GM12864 (cell line): ENCODE results near the gene ITGB1.
"Not testable (repeated sequence)": the region's sequence is repeated elsewhere in the genome, so short reads cannot be mapped to it uniquely, and the experiment has no call there.

Experiments
- DNase-seq: peaks from one replicate; pipeline ENCODE4 v3.0.0-alpha.2; 2011; ENCODE audit warnings: low read depth
- H3K4me3 ChIP-seq: 2 replicates; pipeline ENCODE4 v1.5.1; 2011; ENCODE audit warnings: mild to moderate bottlenecking, low read depth, low read length, control low read depth
- TF ChIP-seq, protein P1 (sequence below): IDR thresholded peaks from 2 replicates; pipeline ENCODE4 v1.5.1; 2011; ENCODE audit warnings: low read depth, mild to moderate bottlenecking, moderate library complexity, low read length, control low read depth, inconsistent platforms; ENCODE audit errors: missing control alignments

The ITGB1 gene

GRCh38 chr10:32930036-32930435 is 28.0 kb downstream of the ITGB1 start:
- TF ChIP-seq, protein P1, sequence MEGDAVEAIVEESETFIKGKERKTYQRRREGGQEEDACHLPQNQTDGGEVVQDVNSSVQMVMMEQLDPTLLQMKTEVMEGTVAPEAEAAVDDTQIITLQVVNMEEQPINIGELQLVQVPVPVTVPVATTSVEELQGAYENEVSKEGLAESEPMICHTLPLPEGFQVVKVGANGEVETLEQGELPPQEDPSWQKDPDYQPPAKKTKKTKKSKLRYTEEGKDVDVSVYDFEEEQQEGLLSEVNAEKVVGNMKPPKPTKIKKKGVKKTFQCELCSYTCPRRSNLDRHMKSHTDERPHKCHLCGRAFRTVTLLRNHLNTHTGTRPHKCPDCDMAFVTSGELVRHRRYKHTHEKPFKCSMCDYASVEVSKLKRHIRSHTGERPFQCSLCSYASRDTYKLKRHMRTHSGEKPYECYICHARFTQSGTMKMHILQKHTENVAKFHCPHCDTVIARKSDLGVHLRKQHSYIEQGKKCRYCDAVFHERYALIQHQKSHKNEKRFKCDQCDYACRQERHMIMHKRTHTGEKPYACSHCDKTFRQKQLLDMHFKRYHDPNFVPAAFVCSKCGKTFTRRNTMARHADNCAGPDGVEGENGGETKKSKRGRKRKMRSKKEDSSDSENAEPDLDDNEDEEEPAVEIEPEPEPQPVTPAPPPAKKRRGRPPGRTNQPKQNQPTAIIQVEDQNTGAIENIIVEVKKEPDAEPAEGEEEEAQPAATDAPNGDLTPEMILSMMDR: no peak
- no peak for DNase-seq
- no peak overlapping the region for H3K4me3 ChIP-seq

DNA sequence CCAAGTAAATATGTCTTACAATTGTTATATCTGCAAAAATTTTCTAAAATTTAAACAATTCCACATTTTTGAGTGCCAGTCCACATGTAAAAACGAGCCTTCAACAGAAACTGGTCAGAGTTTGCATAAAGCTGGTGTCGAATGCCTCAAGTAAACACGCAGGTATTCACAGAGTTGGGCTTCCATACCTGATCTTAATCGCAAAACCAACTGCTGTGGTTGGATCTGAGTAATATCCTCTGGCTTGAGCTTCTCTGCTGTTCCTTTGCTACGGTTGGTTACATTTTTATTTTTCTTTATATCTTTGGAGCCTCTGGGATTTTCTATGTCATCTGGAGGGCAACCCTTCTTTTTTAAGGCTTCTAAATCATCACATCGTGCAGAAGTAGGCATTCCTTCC is 28.4 kb downstream of the ITGB1 start:
- no peak for DNase-seq
- no peak overlapping the region for H3K4me3 ChIP-seq
- TF ChIP-seq, protein P1: no peak

DNA sequence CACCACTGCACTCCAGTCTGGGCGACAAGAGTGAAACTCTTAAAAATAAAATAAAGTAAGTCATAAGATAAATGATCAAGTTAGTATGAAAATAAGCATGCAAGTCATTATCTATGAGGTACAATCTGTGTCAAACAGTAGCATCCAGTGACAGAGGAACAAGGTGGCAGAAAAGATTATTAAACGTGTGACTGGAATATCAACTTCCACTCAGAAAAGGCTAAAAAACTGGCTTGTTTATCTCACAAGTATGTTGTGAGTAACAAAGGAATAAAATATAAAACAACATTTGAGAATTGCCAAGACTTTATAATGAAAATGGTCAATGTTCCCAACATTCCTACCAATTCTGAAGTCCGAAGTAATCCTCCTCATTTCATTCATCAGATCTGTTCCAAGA is 30.3 kb downstream of the ITGB1 start:
- DNase-seq: no peak
- TF ChIP-seq, protein P1: no peak
- H3K4me3 ChIP-seq: no peak overlapping the region

DNA sequence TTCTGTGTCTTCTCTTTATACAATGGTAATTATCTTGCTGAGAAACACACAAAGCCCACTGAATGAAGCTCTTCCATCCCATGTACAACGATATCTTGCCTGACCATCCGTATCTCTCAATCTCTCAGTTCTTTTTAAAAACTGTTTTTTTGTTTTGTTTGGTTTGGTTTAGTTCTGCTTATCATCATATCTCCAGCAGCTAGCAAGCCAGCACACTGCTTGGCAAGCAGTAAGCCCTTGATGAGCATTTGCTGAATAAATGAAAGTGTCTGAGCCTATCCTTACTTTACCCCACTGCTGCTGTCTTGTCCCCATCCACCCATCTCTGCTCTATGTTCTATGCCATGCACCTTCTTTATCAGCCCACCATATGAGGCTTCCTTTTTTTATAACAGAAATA is 34.2 kb downstream of the ITGB1 start:
- TF ChIP-seq, protein P1: no peak
- H3K4me3 ChIP-seq: no peak overlapping the region
- DNase-seq: no peak

DNA sequence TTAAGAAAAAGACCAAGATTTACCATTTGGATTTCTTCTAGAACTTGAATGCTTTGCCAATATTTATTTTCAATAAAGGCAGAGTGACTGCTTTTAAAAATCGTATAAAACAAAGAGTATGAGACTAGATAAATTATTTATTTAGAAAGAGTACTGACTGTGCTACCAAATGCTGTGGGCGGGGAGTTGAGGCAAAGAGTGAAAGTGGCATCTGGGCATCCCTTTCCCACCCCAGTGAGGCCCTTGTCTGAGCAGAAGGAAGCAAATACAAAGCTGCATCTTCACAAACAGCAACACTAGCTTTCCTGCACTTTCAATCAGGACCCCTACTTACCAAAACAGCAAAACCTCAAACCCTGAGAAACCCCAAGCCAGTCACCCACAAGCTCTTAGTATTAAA is 34.9 kb downstream of the ITGB1 start:
- H3K4me3 ChIP-seq: no peak overlapping the region
- TF ChIP-seq, protein P1: no peak
- no peak for DNase-seq

DNA sequence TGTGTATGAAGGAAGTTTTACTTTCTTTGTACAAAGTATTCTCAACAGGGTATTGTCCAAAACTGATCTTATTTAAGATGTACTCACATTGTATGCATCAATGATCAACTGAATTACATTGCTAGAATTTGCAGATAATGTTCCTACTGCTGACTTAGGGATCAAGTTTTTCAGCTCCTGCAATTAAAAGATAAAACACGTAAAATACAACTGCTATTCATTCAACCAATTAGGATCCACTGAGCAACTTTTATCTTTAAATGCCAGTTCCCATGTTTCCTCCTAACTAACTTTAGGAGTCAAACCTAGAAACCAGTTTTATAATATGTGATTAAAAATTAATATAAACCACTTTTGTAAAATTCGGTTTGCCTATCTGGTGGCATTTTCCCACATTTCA is 35.9 kb downstream of the ITGB1 start:
- H3K4me3 ChIP-seq: no peak overlapping the region
- no peak for DNase-seq
- TF ChIP-seq, protein P1: no peak

GRCh38 chr10:32917817-32918216 is 40.2 kb downstream of the ITGB1 start:
- not testable (repeated sequence) for DNase-seq, H3K4me3 ChIP-seq
